DOHH2 (cell line): ENCODE data around the gene STYXL2.

ENCODE experiments used
- EZH2phosphoT487 ChIP-seq: fragments of 200-600 bp; sonication (generic); IDR thresholded peaks from 2 replicates; pipeline ENCODE4 v1.6.1; 2017; ENCODE audit warnings: borderline replicate concordance, mild to moderate bottlenecking, antibody characterized with exemption, low read length, moderate library complexity, mixed read lengths
- TF ChIP-seq, protein P1 (sequence below): fragments of 200-600 bp; sonication (generic); IDR thresholded peaks from one replicate; pipeline ENCODE4 v1.5.1; 2014; ENCODE audit warnings: antibody characterized with exemption, mild to moderate bottlenecking, low read depth, low read length; ENCODE audit not compliant: poor library complexity, severe bottlenecking

DNA sequence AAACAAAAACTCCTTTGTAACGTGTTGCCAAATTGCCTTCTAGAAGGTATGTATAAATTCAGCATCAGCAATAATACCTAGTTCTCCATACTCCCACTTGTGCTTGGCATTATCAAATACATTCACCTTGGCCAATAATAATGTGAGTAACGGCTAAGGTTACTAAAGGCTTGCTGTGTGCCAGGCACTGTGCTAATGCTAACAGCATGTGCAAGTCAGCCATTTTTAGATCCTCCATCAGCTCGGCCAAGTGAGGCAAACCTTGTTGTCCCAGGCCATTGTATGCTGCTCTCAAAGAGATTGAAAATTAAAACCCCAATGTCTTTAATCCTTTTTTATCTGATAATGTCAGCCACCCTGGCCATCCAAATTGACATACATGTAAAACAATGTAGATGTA lies 48.1 kb downstream of the STYXL2 start:
- TF ChIP-seq, protein P1, sequence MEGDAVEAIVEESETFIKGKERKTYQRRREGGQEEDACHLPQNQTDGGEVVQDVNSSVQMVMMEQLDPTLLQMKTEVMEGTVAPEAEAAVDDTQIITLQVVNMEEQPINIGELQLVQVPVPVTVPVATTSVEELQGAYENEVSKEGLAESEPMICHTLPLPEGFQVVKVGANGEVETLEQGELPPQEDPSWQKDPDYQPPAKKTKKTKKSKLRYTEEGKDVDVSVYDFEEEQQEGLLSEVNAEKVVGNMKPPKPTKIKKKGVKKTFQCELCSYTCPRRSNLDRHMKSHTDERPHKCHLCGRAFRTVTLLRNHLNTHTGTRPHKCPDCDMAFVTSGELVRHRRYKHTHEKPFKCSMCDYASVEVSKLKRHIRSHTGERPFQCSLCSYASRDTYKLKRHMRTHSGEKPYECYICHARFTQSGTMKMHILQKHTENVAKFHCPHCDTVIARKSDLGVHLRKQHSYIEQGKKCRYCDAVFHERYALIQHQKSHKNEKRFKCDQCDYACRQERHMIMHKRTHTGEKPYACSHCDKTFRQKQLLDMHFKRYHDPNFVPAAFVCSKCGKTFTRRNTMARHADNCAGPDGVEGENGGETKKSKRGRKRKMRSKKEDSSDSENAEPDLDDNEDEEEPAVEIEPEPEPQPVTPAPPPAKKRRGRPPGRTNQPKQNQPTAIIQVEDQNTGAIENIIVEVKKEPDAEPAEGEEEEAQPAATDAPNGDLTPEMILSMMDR = no peak
- TF ChIP-seq EZH2phosphoT487 = no peak
